ENCODE data around the gene NUP160. TPM values are rescaled to one million over a fixed set of nuclear protein-coding genes. Genes with fewer than 3 reads are reported as not detected.

NUP160 gene
- polyA plus RNA-seq, 1 donor from 2014 or later = 45.5 TPM

- H3K27ac ChIP-seq (ENCODE audit: low read length) = no peak overlapping the region
- no peak overlapping the region for H2AFZ ChIP-seq (ENCODE audit: low read depth, low read length)
These were observed 15.8 kb upstream of the NUP160 start for GRCh38 chr11:47863898-47864430.

DNA sequence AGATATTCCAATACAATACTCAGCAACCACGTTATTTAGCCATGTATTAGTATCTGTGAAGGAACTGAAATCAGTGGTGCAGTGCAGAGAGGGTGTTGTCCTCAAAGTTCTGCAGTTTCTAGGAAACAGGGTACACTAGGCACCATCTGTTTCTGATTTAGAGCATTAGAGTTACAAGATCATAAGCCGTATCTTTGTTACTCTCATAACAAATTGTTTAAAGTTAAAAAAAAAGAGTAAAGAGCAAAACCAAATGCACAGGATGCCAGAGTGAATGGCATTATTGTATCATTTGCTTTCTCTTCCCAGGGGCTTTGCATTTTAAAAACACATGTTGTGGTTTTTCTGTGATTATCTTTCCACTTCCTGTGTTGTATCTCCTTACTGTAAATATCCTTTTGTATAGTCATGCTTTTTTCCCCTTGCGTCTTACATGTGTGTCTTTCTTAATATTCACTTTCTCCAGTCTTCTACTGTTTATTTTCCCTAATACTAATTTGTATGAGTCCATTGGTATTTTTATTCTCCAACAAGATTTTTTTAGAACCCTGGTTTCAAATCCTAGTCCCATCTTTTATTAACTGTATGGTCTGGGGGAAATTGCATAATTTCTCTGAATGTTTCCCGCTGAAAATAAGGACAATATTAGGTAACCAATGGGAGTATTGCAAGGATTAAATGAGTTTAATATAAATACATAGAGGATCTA lies 15.2 kb upstream of the NUP160 start:
- no peaks in the 10 kb centered on the region for H3K27me3 ChIP-seq (ENCODE audit: insufficient read depth, low read depth, low read length)
- H3K36me3 ChIP-seq (ENCODE audit: insufficient read depth, low read length) = no peaks in the 10 kb centered on the region
- H3K9me3 ChIP-seq (ENCODE audit: low read length) = no peaks in the 10 kb centered on the region
- H3F3A ChIP-seq (ENCODE audit: insufficient read depth, low read length, poor library complexity, severe bottlenecking) = no peaks in the 10 kb centered on the region
- TF ChIP-seq SMC3 (conservative IDR thresholded peaks at IDR 0.05; ENCODE audit: poor library complexity) = no peak
- TF ChIP-seq, protein P1, sequence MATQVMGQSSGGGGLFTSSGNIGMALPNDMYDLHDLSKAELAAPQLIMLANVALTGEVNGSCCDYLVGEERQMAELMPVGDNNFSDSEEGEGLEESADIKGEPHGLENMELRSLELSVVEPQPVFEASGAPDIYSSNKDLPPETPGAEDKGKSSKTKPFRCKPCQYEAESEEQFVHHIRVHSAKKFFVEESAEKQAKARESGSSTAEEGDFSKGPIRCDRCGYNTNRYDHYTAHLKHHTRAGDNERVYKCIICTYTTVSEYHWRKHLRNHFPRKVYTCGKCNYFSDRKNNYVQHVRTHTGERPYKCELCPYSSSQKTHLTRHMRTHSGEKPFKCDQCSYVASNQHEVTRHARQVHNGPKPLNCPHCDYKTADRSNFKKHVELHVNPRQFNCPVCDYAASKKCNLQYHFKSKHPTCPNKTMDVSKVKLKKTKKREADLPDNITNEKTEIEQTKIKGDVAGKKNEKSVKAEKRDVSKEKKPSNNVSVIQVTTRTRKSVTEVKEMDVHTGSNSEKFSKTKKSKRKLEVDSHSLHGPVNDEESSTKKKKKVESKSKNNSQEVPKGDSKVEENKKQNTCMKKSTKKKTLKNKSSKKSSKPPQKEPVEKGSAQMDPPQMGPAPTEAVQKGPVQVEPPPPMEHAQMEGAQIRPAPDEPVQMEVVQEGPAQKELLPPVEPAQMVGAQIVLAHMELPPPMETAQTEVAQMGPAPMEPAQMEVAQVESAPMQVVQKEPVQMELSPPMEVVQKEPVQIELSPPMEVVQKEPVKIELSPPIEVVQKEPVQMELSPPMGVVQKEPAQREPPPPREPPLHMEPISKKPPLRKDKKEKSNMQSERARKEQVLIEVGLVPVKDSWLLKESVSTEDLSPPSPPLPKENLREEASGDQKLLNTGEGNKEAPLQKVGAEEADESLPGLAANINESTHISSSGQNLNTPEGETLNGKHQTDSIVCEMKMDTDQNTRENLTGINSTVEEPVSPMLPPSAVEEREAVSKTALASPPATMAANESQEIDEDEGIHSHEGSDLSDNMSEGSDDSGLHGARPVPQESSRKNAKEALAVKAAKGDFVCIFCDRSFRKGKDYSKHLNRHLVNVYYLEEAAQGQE (IDR thresholded peaks at IDR 0.05; ENCODE audit: borderline replicate concordance) = no peak
- TF ChIP-seq POLR2AphosphoS5 (IDR thresholded peaks at IDR 0.05) = no peak
- TF ChIP-seq, protein P2, sequence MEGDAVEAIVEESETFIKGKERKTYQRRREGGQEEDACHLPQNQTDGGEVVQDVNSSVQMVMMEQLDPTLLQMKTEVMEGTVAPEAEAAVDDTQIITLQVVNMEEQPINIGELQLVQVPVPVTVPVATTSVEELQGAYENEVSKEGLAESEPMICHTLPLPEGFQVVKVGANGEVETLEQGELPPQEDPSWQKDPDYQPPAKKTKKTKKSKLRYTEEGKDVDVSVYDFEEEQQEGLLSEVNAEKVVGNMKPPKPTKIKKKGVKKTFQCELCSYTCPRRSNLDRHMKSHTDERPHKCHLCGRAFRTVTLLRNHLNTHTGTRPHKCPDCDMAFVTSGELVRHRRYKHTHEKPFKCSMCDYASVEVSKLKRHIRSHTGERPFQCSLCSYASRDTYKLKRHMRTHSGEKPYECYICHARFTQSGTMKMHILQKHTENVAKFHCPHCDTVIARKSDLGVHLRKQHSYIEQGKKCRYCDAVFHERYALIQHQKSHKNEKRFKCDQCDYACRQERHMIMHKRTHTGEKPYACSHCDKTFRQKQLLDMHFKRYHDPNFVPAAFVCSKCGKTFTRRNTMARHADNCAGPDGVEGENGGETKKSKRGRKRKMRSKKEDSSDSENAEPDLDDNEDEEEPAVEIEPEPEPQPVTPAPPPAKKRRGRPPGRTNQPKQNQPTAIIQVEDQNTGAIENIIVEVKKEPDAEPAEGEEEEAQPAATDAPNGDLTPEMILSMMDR (IDR thresholded peaks at IDR 0.05; ENCODE audit: poor library complexity, severe bottlenecking) = no peak
- TF ChIP-seq RAD21 (conservative IDR thresholded peaks at IDR 0.05) = no peak
- no peak for TF ChIP-seq MXI1 (conservative IDR thresholded peaks at IDR 0.05; ENCODE audit: poor library complexity, severe bottlenecking)
- no peak for TF ChIP-seq EP300 (conservative IDR thresholded peaks at IDR 0.05; ENCODE audit: poor library complexity, severe bottlenecking)
- no peak for TF ChIP-seq TAF1 (IDR thresholded peaks at IDR 0.05; ENCODE audit: low read depth)
- TF ChIP-seq EZH2 (IDR thresholded peaks at IDR 0.05; ENCODE audit: borderline replicate concordance, insufficient read depth, low read length, poor library complexity, severe bottlenecking) = no peak
- no peak overlapping the region for H3K4me2 ChIP-seq (ENCODE audit: low read length)
- no peaks in the 10 kb centered on the region for H4K20me1 ChIP-seq (ENCODE audit: insufficient read depth)
- H3K9me2 ChIP-seq (ENCODE audit: insufficient read depth, low read length) = no peaks in the 10 kb centered on the region
- H3K4me3 ChIP-seq (ENCODE audit: low read length) = no peak overlapping the region
- H3K9ac ChIP-seq (ENCODE audit: low read length) = no peak overlapping the region
- H2AFZ ChIP-seq (ENCODE audit: low read depth, low read length) = no peak overlapping the region
- no peak overlapping the region for H3K27ac ChIP-seq (ENCODE audit: low read length)
- no peaks in the 10 kb centered on the region for H3K79me2 ChIP-seq (replicated peaks; ENCODE audit: insufficient read depth, low read length)

More at GRCh38 chr11:47863898-47864430, 15.8 kb upstream of the NUP160 start:
- TF ChIP-seq MXI1 (conservative IDR thresholded peaks at IDR 0.05; ENCODE audit: poor library complexity, severe bottlenecking) = no peak
- TF ChIP-seq SMC3 (conservative IDR thresholded peaks at IDR 0.05; ENCODE audit: poor library complexity) = no peak
- TF ChIP-seq EP300 (conservative IDR thresholded peaks at IDR 0.05; ENCODE audit: poor library complexity, severe bottlenecking) = no peak
- TF ChIP-seq, protein P2 (IDR thresholded peaks at IDR 0.05; ENCODE audit: poor library complexity, severe bottlenecking) = no peak
- no peak for TF ChIP-seq TAF1 (IDR thresholded peaks at IDR 0.05; ENCODE audit: low read depth)
- H3K36me3 ChIP-seq (ENCODE audit: insufficient read depth, low read length) = no peaks in the 10 kb centered on the region
- H3K4me2 ChIP-seq (ENCODE audit: low read length) = no peak overlapping the region
- H3K9ac ChIP-seq (ENCODE audit: low read length) = no peak overlapping the region
- no peak overlapping the region for H3K4me3 ChIP-seq (ENCODE audit: low read length)
- H3F3A ChIP-seq (ENCODE audit: insufficient read depth, low read length, poor library complexity, severe bottlenecking) = no peaks in the 10 kb centered on the region
- no peaks in the 10 kb centered on the region for H3K79me2 ChIP-seq (replicated peaks; ENCODE audit: insufficient read depth, low read length)
- H3K27me3 ChIP-seq (ENCODE audit: insufficient read depth, low read depth, low read length) = no peaks in the 10 kb centered on the region
- H4K20me1 ChIP-seq (ENCODE audit: insufficient read depth) = no peaks in the 10 kb centered on the region
- no peaks in the 10 kb centered on the region for H3K9me3 ChIP-seq (ENCODE audit: low read length)
- no peaks in the 10 kb centered on the region for H3K9me2 ChIP-seq (ENCODE audit: insufficient read depth, low read length)
